SK-N-SH (cell line): ENCODE data around the gene GSC. TPM values are rescaled to one million over a fixed set of nuclear protein-coding genes. Genes with fewer than 3 reads are reported as not detected.
A peak's percentile ranks its signal among the peaks of the same experiment; 100 is the strongest.

Experiments used
- CTCF ChIA-PET: fragments of 300-600, 350-600 bp; formaldehyde crosslinking; extraction: SDS; loops from one replicate; lab custom pipeline; 2021; lab: Yijun Ruan, JAX
- POLR2A ChIA-PET: fragments of 350-600 bp; sonication (Branson Sonifier 250); formaldehyde crosslinking; extraction: SDS; loops from one replicate; lab custom pipeline; 2020; ENCODE audit warnings: antibody characterized with exemption, inconsistent platforms; lab: Yijun Ruan, JAX
- DNase-seq: peaks from one replicate; pipeline ENCODE4 v3.0.0; 2012
- H2AFZ ChIP-seq: fragments of 200-600 bp; sonication (generic); 2 replicates; pipeline ENCODE4 v1.8.1; 2016; ENCODE audit warnings: antibody characterized with exemption, mild to moderate bottlenecking, low read depth
- H3F3A ChIP-seq: fragments of 200-600 bp; sonication (generic); replicated peaks from 2 replicates; pipeline ENCODE3; 2016; ENCODE audit warnings: antibody characterized with exemption, mild to moderate bottlenecking; ENCODE audit not compliant: insufficient read depth
- H3K27ac ChIP-seq, 2 experiments: fragments of 200-500 bp in 1 of 2; fragments of 200-600 bp in 1 of 2; sonication (Bioruptor generic) in 1 of 2; sonication (generic), shearing (Covaris generic) in 1 of 2; 2 replicates each; pipeline versions ENCODE4 v1.5.1 to v1.6.1; 2014 to 2016; ENCODE audit warnings: low read depth in 2 of 2, inconsistent platforms in 1 of 2, low read length in 1 of 2, mild to moderate bottlenecking in 1 of 2, mixed read lengths in 1 of 2
- H3K27me3 ChIP-seq: fragments of 200-600 bp; sonication (generic), shearing (Covaris generic); 2 replicates; pipeline ENCODE4 v1.6.1; 2016; ENCODE audit warnings: mixed run types; ENCODE audit not compliant: insufficient read depth
- H3K36me3 ChIP-seq, 2 experiments: fragments of 200-500 bp in 1 of 2; fragments of 200-600 bp in 1 of 2; sonication (Bioruptor generic) in 1 of 2; sonication (generic) in 1 of 2; replicated peaks in 1 of 2; 2 replicates each; pipeline versions ENCODE3 to v1.5.1; 2014 to 2016; ENCODE audit warnings: low read length in 1 of 2, mild to moderate bottlenecking in 1 of 2; ENCODE audit not compliant: insufficient read depth in 2 of 2, control insufficient read depth in 1 of 2
- H3K4me1 ChIP-seq, 2 experiments: fragments of 200-500 bp in 1 of 2; fragments of 200-600 bp in 1 of 2; sonication (Bioruptor generic) in 1 of 2; sonication (generic), shearing (Covaris generic) in 1 of 2; 2 replicates each; pipeline versions ENCODE4 v1.5.1 to v1.6.1; 2014 to 2016; ENCODE audit warnings: low read depth in 1 of 2, low read length in 1 of 2, mixed run types in 1 of 2; ENCODE audit not compliant: insufficient read depth in 2 of 2, control insufficient read depth in 1 of 2
- H3K4me2 ChIP-seq: fragments of 200-600 bp; sonication (generic), shearing (Covaris generic); 2 replicates; pipeline ENCODE4 v1.6.1; 2017; ENCODE audit warnings: mixed run types
- H3K4me3 ChIP-seq, 2 experiments: fragments of 200-500 bp in 1 of 2; fragments of 200-600 bp in 1 of 2; sonication (Bioruptor generic) in 1 of 2; sonication (generic), shearing (Covaris generic) in 1 of 2; 2 replicates each; pipeline versions ENCODE4 v1.5.1 to v1.8.1; 2014 to 2016; ENCODE audit warnings: low read depth in 2 of 2, inconsistent platforms in 1 of 2, low read length in 1 of 2, mild to moderate bottlenecking in 1 of 2, mixed read lengths in 1 of 2, moderate library complexity in 1 of 2
- H3K79me2 ChIP-seq: fragments of 200-600 bp; sonication (generic); 2 replicates; pipeline ENCODE4 v1.8.1; 2017; ENCODE audit warnings: mild to moderate bottlenecking; ENCODE audit not compliant: insufficient read depth
- H3K9ac ChIP-seq: fragments of 200-600 bp; sonication (generic); 2 replicates; pipeline ENCODE4 v1.6.1; 2017; ENCODE audit warnings: mixed run types
- H3K9me2 ChIP-seq: fragments of 200-600 bp; sonication (generic); 2 replicates; pipeline ENCODE4 v1.6.1; 2017; ENCODE audit warnings: mixed run types
- H3K9me3 ChIP-seq: fragments of 200-600 bp; sonication (generic); 2 replicates; pipeline ENCODE4 v1.6.1; 2017; ENCODE audit warnings: mixed run types, mild to moderate bottlenecking, moderate library complexity
- H4K20me1 ChIP-seq: fragments of 200-600 bp; sonication (generic); 2 replicates; pipeline ENCODE4 v1.6.1; 2017; ENCODE audit warnings: mild to moderate bottlenecking, mixed run types; ENCODE audit not compliant: insufficient read depth
- CTCF ChIP-seq: fragments of 200-600 bp; sonication (generic); IDR thresholded peaks from 2 replicates; pipeline ENCODE4 v1.6.1; 2017; ENCODE audit warnings: antibody characterized with exemption, mild to moderate bottlenecking, moderate library complexity
- JUND ChIP-seq: IDR thresholded peaks from 2 replicates; pipeline ENCODE4 v1.4.0; 2012
- NRF1 ChIP-seq: IDR thresholded peaks from 2 replicates; pipeline ENCODE4 v1.6.1; 2012; ENCODE audit warnings: low read depth, mild to moderate bottlenecking, low read length
- RCOR1 ChIP-seq: fragments of 150-350 bp; IDR thresholded peaks from 2 replicates; pipeline ENCODE4 v1.6.1; 2017; ENCODE audit warnings: antibody characterized with exemption, low read length
- RFX5 ChIP-seq: IDR thresholded peaks from 2 replicates; pipeline ENCODE4 v1.6.1; 2012; ENCODE audit warnings: mild to moderate bottlenecking, improper control_type of control experiment, low read length
- RXRA ChIP-seq: IDR thresholded peaks from 2 replicates; pipeline ENCODE4 v1.4.0; 2012; ENCODE audit warnings: low read depth, mild to moderate bottlenecking, borderline replicate concordance
- SIN3A ChIP-seq: IDR thresholded peaks from 2 replicates; pipeline ENCODE4 v1.6.1; 2012; ENCODE audit warnings: low read depth, mild to moderate bottlenecking, low read length, moderate library complexity, borderline replicate concordance
- SMC3 ChIP-seq: IDR thresholded peaks from 2 replicates; pipeline ENCODE4 v1.6.1; 2012; ENCODE audit warnings: low read depth, low read length, improper control_type of control experiment
- TAF1 ChIP-seq: IDR thresholded peaks from 2 replicates; pipeline ENCODE4 v1.6.1; 2012; ENCODE audit warnings: low read depth, mild to moderate bottlenecking, low read length, moderate library complexity, borderline replicate concordance
- TCF12 ChIP-seq: IDR thresholded peaks from 2 replicates; pipeline ENCODE4 v1.4.0; 2012
- WGBS: methylation state at CpG from one replicate; pipeline ENCODE4 v1.1.6; 2017; ENCODE audit warnings: low lambda C conversion rate; 5-methylcytosine and 5-hydroxymethylcytosine counted together
- polyA plus RNA-seq, 3 experiments: library from polyadenylated mRNA; depleted of rRNA; stranded (reverse); fragments of >200 nt; gene quantifications; 2 replicates each; pipeline ENCODE4 v1.2.3, GENCODE V29; 2012
- TF ChIP-seq, protein P1 (sequence below): IDR thresholded peaks from 2 replicates; pipeline ENCODE4 v1.6.1; 2012; ENCODE audit warnings: mild to moderate bottlenecking, low read depth, low read length, moderate library complexity
- TF ChIP-seq, protein P2 (sequence below): IDR thresholded peaks from 2 replicates; pipeline ENCODE4 v1.4.0; 2012; ENCODE audit warnings: low read depth
- TF ChIP-seq, protein P3 (sequence below): IDR thresholded peaks from 2 replicates; pipeline ENCODE4 v1.4.0; 2012; ENCODE audit warnings: low read depth, borderline replicate concordance

The GSC gene
- polyA plus RNA-seq (2012; rRNA removed) = 0.75 and 1.3 TPM in 2 replicates
- polyA plus RNA-seq (2012; cell fraction: cytosol; rRNA removed) = 0.51 and 0.77 TPM in 2 replicates
- 0.66 and 1.0 TPM in 2 replicates for polyA plus RNA-seq (2012; cell fraction: nucleus; rRNA removed)

GRCh38 chr14:94769391-94770250 is at the start of gene GSC:
Gene GSC (minus strand): TSS chr14:94770113. CDS start chr14:94770015, 98 bp downstream.
- CTCF ChIA-PET = interaction anchor here (1.0 to 1.1 kb wide), 3 partner anchors 17 to 30 kb away, joined by 3 to 6 read pairs (median 3); no protein-coding TSS in a partner anchor
- no peak within 1 kb of the TSS for H3K27ac ChIP-seq
- peak within 1 kb of the TSS; percentile 72; the same call in 1 of the 2 replicates for H2AFZ ChIP-seq
- no peaks in the 10 kb centered on the region for H3K9me2 ChIP-seq
- no peak for TF ChIP-seq SMC3
- TF ChIP-seq, protein P1, sequence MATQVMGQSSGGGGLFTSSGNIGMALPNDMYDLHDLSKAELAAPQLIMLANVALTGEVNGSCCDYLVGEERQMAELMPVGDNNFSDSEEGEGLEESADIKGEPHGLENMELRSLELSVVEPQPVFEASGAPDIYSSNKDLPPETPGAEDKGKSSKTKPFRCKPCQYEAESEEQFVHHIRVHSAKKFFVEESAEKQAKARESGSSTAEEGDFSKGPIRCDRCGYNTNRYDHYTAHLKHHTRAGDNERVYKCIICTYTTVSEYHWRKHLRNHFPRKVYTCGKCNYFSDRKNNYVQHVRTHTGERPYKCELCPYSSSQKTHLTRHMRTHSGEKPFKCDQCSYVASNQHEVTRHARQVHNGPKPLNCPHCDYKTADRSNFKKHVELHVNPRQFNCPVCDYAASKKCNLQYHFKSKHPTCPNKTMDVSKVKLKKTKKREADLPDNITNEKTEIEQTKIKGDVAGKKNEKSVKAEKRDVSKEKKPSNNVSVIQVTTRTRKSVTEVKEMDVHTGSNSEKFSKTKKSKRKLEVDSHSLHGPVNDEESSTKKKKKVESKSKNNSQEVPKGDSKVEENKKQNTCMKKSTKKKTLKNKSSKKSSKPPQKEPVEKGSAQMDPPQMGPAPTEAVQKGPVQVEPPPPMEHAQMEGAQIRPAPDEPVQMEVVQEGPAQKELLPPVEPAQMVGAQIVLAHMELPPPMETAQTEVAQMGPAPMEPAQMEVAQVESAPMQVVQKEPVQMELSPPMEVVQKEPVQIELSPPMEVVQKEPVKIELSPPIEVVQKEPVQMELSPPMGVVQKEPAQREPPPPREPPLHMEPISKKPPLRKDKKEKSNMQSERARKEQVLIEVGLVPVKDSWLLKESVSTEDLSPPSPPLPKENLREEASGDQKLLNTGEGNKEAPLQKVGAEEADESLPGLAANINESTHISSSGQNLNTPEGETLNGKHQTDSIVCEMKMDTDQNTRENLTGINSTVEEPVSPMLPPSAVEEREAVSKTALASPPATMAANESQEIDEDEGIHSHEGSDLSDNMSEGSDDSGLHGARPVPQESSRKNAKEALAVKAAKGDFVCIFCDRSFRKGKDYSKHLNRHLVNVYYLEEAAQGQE = no peak
- TF ChIP-seq SIN3A = no peak
- no peak for TF ChIP-seq NRF1
- TF ChIP-seq, protein P2, sequence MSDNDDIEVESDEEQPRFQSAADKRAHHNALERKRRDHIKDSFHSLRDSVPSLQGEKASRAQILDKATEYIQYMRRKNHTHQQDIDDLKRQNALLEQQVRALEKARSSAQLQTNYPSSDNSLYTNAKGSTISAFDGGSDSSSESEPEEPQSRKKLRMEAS = no peak
- no peak for TF ChIP-seq RXRA
- no peak for TF ChIP-seq RCOR1
- no peak for TF ChIP-seq CTCF
- TF ChIP-seq JUND = no peak
- TF ChIP-seq RFX5 = no peak
- TF ChIP-seq TAF1 = no peak
- no peak for TF ChIP-seq TCF12
- TF ChIP-seq, protein P3, sequence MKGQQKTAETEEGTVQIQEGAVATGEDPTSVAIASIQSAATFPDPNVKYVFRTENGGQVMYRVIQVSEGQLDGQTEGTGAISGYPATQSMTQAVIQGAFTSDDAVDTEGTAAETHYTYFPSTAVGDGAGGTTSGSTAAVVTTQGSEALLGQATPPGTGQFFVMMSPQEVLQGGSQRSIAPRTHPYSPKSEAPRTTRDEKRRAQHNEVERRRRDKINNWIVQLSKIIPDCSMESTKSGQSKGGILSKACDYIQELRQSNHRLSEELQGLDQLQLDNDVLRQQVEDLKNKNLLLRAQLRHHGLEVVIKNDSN = no peak
- H4K20me1 ChIP-seq = no peaks in the 10 kb centered on the region
- H3K27me3 ChIP-seq = peaks cover 4% of the 10 kb centered on the region; the same call in 1 of the 2 replicates
- H3K79me2 ChIP-seq = no peaks in the 10 kb centered on the region
- POLR2A ChIA-PET = interaction anchor here (0.6 kb wide), 1 partner anchor 238 kb away, joined by 3 read pairs; no protein-coding TSS in a partner anchor
- 35% methylated on average over 19 of the region's 96 CpGs for WGBS
- no peaks in the 10 kb centered on the region for H3F3A ChIP-seq
- H3K4me3 ChIP-seq = peak within 1 kb of the TSS; percentile 54 to 64
- H3K4me1 ChIP-seq = no peaks in the 10 kb centered on the region; a peak in 1 of 4 replicates
- peak; percentile 90 for DNase-seq
- H3K9ac ChIP-seq = peak within 1 kb of the TSS; percentile 34; the same call in 1 of the 2 replicates
- no peaks in the 10 kb centered on the region for H3K9me3 ChIP-seq
- H3K36me3 ChIP-seq = no peaks in the 10 kb centered on the region
- peak within 1 kb of the TSS; percentile 82 for H3K4me2 ChIP-seq
